PFSK-1 (cell line): ENCODE measurements around the gene PIK3C2B.

Experiments
- FOXP2 ChIP-seq: optimal IDR thresholded peaks from 2 replicates; pipeline ENCODE3; 2011; ENCODE audit warnings: borderline replicate concordance, control low read depth, inconsistent platforms; ENCODE audit not compliant: insufficient read depth; ENCODE audit errors: extremely low read length, extremely low read depth
- POLR2AphosphoS5 ChIP-seq: IDR thresholded peaks from 2 replicates; pipeline ENCODE4 v1.6.1; 2012; ENCODE audit warnings: low read depth, mild to moderate bottlenecking, control low read depth, low read length, moderate library complexity
- SIN3A ChIP-seq: IDR thresholded peaks from 2 replicates; pipeline ENCODE4 v1.6.1; 2012; ENCODE audit warnings: mild to moderate bottlenecking, low read length, moderate library complexity, borderline replicate concordance; ENCODE audit not compliant: insufficient read depth
- TAF1 ChIP-seq: IDR thresholded peaks from 2 replicates; pipeline ENCODE4 v1.6.1; 2012; ENCODE audit warnings: low read length, control low read depth, borderline replicate concordance; ENCODE audit not compliant: insufficient read depth
- TF ChIP-seq, protein P1 (sequence below), 2 experiments: IDR thresholded peaks; 2 replicates each; pipeline versions ENCODE4 v1.6.1 to v1.8.0; 2011 to 2012; ENCODE audit warnings: low read depth in 2 of 2, low read length in 2 of 2, control low read depth in 1 of 2, inconsistent platforms in 1 of 2, mild to moderate bottlenecking in 1 of 2, moderate library complexity in 1 of 2; ENCODE audit not compliant: insufficient read depth in 1 of 2

Gene PIK3C2B

DNA sequence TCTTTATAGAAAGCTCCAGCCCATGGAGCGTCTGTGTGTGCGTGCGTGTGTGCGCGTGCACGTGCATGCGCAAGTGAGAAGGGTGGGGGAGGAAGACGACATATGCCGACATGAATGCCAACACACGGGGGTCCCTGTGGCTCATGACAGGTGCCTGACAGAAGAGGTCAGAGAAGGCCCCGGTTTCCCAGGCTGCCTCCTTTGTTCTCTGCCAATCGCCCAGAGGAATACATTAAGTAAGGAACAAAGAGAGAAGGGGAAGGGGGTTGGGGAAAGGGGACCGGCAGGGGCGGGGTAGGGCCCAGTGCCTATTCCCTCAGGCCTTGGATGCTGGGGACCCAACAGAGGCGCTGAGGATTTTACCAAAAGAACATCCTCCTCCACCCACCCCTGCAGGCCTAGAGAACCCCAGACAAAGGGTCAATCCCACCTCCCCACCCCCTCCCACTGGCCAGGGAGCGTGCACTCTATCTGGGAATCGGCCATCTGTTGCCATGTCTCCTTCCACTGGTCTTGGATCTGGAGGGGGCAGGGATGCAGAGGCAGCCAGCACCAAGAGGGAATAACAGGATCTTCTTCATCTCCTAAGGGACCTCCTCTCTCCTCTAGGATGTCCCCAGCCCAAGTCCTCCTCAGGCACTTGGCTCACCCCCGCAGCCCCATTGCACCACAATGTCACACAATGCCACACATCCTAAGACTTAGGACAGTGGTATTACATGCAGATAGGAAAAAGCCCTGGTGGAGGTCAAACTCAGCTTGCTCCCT is 39.4 kb downstream of the PIK3C2B start:
- no peak for TF ChIP-seq FOXP2
- TF ChIP-seq, protein P1, sequence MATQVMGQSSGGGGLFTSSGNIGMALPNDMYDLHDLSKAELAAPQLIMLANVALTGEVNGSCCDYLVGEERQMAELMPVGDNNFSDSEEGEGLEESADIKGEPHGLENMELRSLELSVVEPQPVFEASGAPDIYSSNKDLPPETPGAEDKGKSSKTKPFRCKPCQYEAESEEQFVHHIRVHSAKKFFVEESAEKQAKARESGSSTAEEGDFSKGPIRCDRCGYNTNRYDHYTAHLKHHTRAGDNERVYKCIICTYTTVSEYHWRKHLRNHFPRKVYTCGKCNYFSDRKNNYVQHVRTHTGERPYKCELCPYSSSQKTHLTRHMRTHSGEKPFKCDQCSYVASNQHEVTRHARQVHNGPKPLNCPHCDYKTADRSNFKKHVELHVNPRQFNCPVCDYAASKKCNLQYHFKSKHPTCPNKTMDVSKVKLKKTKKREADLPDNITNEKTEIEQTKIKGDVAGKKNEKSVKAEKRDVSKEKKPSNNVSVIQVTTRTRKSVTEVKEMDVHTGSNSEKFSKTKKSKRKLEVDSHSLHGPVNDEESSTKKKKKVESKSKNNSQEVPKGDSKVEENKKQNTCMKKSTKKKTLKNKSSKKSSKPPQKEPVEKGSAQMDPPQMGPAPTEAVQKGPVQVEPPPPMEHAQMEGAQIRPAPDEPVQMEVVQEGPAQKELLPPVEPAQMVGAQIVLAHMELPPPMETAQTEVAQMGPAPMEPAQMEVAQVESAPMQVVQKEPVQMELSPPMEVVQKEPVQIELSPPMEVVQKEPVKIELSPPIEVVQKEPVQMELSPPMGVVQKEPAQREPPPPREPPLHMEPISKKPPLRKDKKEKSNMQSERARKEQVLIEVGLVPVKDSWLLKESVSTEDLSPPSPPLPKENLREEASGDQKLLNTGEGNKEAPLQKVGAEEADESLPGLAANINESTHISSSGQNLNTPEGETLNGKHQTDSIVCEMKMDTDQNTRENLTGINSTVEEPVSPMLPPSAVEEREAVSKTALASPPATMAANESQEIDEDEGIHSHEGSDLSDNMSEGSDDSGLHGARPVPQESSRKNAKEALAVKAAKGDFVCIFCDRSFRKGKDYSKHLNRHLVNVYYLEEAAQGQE (IDR thresholded peaks at IDR 0.05; ENCODE audit: insufficient read depth in 1 of 2, low read depth in 2 of 2, low read length in 2 of 2) = no peak
- no peak for TF ChIP-seq POLR2AphosphoS5
- no peak for TF ChIP-seq TAF1
- TF ChIP-seq SIN3A = no peak

DNA sequence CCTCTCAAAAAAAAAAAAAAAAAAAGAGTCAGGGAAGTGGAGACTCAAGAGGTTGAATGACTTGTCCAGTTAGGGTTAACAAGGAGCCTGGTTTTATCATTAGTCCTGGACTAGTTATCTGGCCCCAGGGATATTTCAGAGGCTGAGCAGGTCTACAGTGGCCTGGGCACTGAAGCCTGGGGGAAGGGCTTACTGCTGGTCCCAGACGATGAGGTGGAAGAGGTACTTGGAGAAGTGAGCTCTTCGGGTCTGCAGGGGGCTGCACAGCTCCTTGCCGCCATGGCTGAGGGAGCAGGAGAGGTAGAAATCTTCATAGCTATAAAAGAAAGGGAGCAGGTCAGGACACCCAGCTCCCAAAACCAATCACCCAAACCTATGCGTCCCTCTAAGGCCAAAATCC is 40.1 kb downstream of the PIK3C2B start:
- TF ChIP-seq, protein P1 (IDR thresholded peaks at IDR 0.05; ENCODE audit: insufficient read depth in 1 of 2, low read depth in 2 of 2, low read length in 2 of 2) = no peak
- TF ChIP-seq FOXP2 = no peak
- no peak for TF ChIP-seq POLR2AphosphoS5
- no peak for TF ChIP-seq TAF1
- TF ChIP-seq SIN3A = no peak

DNA sequence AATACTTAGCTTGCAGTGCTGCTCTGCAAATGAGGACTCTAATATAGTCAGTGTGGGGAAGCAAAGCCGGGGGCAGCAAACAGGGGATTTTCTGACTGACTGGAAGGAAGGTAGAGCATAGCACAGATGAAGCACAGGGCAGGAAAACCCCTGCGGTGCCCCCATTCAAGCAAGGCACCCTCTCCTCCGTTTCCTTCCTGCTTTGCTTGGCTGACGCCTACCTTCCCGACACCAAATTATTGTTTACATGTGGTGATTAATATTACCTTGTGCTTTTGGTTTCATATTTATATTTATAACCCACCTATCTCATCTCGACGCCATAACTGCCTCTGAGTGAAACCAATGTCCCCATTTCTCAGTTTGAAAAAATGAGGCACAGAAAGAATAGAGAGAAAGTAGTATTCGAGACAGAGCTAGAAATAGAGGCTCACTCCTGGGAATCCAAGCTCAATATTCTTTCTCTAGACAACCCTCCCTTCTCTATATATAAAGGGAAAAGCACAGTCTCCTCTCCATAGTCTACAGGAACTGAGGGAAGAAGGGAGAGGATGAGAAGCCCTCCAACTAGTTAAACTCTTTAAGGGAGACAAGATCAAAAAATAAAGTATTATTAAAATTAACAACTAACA is 41.3 kb downstream of the PIK3C2B start:
- TF ChIP-seq POLR2AphosphoS5 (no peak), FOXP2 (no peak), TAF1 (no peak)

DNA sequence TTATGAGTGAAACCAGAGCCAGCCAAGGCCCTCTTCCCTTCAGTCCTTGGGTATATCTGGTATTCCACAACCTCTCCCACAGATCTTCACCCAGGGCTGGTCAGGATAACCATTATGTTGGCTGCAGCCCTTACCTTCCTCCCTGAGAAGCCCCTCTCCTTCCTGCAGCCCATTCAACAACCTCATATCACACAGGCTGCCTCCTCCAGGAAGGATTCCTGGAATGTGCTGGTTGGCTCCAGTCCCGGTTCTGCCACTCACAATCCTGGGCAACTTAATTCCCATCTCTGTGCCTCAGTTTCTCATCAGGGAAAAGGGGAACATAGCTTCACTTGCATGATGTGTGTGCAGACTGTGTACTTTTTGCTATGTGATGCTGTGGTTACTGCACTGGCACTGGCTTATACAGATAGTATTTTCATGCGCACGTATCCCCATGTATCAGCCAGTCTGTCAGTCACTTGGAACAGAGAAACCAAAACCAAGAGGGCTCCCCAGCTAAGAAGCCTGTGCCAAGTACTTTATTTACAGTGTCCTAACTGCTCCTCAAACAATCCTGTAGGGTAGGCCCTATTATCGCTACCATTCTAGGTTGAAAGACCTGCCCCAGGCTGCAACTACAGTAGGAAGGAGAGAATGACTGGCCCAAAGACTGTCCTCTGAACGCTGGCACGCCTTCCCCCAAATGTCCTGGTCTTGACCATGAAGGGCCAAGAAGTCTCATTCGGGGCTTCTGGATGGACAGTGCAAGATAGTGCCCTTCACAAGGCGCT is 43.1 kb downstream of the PIK3C2B start:
- no peak for TF ChIP-seq FOXP2
- TF ChIP-seq TAF1 = no peak
- TF ChIP-seq, protein P1 (IDR thresholded peaks at IDR 0.05; ENCODE audit: insufficient read depth in 1 of 2, low read depth in 2 of 2, low read length in 2 of 2) = no peak
- no peak for TF ChIP-seq SIN3A
- no peak for TF ChIP-seq POLR2AphosphoS5

DNA sequence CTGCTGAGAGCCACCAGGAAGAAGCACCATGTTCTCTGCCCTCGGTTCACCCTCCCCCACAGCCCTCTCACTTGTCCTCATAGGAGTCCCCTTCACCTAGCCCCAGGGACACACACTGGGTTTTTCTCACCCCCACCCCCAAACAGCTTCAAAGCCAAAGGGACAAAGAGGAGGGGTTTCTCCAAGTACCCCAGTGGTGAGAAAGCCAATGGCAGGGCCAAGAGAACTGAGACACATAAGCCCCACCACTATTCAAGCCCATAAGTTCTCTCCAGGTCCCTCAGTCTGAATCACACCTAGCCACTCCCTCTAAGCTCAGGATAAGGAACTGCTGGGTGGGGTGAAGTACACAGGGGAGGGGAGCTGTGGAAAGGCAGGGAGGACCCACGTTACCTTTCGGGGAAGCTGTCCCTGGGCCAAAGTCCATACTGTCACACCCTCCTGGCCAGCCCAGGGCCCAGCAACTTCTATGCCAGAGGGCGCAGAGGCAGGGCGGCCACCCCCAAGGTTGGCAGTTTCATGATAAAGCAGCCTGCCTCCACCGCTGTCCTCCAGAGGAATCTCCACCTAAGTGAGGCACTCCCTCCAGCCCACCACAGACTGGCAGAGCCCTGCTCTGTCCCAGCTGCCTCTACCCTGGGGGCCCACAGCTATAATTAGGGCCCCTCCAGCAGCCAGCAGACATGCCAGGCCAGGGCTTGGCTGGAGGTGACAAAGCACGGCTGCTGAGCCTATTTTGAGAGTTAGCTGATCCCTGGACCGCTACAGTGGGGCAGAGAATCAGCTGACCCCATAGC is 43.9 kb downstream of the PIK3C2B start:
- no peak for TF ChIP-seq SIN3A
- TF ChIP-seq, protein P1 (IDR thresholded peaks at IDR 0.05; ENCODE audit: insufficient read depth in 1 of 2, low read depth in 2 of 2, low read length in 2 of 2) = no peak
- no peak for TF ChIP-seq POLR2AphosphoS5
- TF ChIP-seq TAF1 = no peak
- TF ChIP-seq FOXP2 = no peak
